GM19193 (cell line): ENCODE data around the gene HIC1.

Source experiments
- POLR2A ChIP-seq: IDR thresholded peaks from 4 replicates; pipeline ENCODE4 v1.6.1; 2011; ENCODE audit not compliant: insufficient read depth, insufficient read length; ENCODE audit errors: extremely low read depth

The HIC1 gene

GRCh38 chr17:2034806-2035540 is 19.9 kb upstream of the HIC1 start:
- no peak for TF ChIP-seq POLR2A

- TF ChIP-seq POLR2A = no peak
Observed at GRCh38 chr17:2035541-2036488, 19.1 kb upstream of the HIC1 start.

GRCh38 chr17:2037155-2037554 is 17.7 kb upstream of the HIC1 start:
- no peak for TF ChIP-seq POLR2A

- TF ChIP-seq POLR2A = no peak
Observed at GRCh38 chr17:2040219-2040827, 14.6 kb upstream of the HIC1 start.

- TF ChIP-seq POLR2A = no peak
Observed at GRCh38 chr17:2040942-2041560, 13.9 kb upstream of the HIC1 start.

- TF ChIP-seq POLR2A = peak; percentile 90
Observed at GRCh38 chr17:2041561-2042389, 13.1 kb upstream of the HIC1 start, which contains the start of gene OVCA2. TSS of gene OVCA2 (plus strand) at chr17:2042022. CDS start at chr17:2042048, 26 bp downstream.

GRCh38 chr17:2042390-2042847 is 12.5 kb upstream of the HIC1 start:
- no peak for TF ChIP-seq POLR2A

- no peak for TF ChIP-seq POLR2A
Observed at GRCh38 chr17:2042933-2043332, 12.0 kb upstream of the HIC1 start.

- peak; percentile 21 for TF ChIP-seq POLR2A
Observed at GRCh38 chr17:2043785-2044184, 11.1 kb upstream of the HIC1 start.

GRCh38 chr17:2044263-2044894 is 10.5 kb upstream of the HIC1 start:
- no peak for TF ChIP-seq POLR2A

- TF ChIP-seq POLR2A = no peak
Observed at GRCh38 chr17:2047590-2047989, 7.3 kb upstream of the HIC1 start.

GRCh38 chr17:2048805-2049204 is 6.1 kb upstream of the HIC1 start:
- TF ChIP-seq POLR2A = no peak
